ENCODE measurements around the gene SAMD10.

- TF ChIP-seq, protein P1, sequence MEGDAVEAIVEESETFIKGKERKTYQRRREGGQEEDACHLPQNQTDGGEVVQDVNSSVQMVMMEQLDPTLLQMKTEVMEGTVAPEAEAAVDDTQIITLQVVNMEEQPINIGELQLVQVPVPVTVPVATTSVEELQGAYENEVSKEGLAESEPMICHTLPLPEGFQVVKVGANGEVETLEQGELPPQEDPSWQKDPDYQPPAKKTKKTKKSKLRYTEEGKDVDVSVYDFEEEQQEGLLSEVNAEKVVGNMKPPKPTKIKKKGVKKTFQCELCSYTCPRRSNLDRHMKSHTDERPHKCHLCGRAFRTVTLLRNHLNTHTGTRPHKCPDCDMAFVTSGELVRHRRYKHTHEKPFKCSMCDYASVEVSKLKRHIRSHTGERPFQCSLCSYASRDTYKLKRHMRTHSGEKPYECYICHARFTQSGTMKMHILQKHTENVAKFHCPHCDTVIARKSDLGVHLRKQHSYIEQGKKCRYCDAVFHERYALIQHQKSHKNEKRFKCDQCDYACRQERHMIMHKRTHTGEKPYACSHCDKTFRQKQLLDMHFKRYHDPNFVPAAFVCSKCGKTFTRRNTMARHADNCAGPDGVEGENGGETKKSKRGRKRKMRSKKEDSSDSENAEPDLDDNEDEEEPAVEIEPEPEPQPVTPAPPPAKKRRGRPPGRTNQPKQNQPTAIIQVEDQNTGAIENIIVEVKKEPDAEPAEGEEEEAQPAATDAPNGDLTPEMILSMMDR (IDR thresholded peaks at IDR 0.05) = no peak
- TF ChIP-seq POLR2A (IDR thresholded peaks at IDR 0.05) = no peak
These were observed 31.6 kb downstream of the SAMD10 start for GRCh38 chr20:63947638-63948456.
